NOMO-1 treated with DMSO at 0.1 percent for 48 hours (cell line): ENCODE measurements around the gene BMP7.
"Not testable (repeated sequence)": the region's sequence is repeated elsewhere in the genome, so short reads cannot be mapped to it uniquely, and the experiment has no call there.

Source experiments
- DNase-seq: peaks from one replicate; lab custom pipeline; 2025; ENCODE audit not compliant: unreplicated experiment; lab: John Stamatoyannopoulos, UW

Gene BMP7

GRCh38 chr20:57251344-57251743 lies 15.1 kb downstream of the BMP7 start:
- DNase-seq = no peak

DNA sequence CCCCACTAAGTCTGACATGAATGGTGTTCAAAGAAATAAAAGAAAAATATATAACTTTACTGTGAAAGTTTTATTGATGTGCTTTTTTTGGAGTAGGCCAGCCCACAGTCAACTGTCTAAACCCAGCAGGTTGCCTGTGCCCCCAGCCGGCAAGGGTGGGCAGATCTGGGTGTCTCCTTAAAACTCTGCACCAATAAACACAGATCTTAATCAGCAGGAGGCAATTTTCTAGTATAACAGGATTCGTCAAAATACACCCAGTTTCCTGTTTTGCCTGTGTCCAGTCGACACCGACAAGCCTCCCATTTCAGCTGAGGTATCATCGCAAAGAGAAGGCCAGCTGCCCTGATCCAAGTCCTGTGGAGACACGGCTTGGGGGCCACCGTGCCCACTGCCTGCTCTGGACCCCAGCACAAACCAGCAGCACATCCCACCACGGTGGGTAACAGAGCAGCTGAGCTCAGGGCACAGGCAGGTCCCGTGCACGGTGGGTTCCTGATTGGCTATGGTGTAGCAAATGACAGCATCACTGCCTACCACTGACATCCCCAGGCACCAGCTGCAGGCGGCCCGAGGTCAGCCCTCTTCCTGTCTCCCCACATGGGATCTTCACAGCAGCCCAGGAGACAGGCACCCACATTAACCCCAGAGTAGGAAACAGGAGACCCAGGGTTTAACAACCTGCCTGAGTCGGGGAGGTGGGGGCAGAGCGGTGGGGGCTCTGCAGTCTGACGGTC lies 15.7 kb downstream of the BMP7 start:
- DNase-seq = no peak

DNA sequence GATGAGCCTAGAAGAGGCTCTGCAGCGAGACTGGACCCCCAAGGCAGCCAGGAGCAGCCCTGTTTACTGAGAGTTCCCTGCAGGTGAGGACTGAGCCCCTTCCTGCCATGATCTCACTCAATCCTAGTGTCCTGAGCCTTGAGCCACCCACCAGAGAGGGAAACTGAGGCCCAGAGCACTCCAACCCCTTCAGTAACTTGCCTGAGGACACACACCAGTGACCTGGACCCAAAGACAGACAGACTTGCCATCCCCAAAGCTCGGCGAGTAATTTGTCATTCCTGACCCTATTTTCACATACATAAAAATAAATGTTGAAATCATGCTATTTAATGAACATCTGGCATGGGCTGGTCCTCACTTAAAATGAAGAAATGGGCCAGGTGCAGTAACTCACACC lies 16.7 kb downstream of the BMP7 start:
- DNase-seq = no peak

DNA sequence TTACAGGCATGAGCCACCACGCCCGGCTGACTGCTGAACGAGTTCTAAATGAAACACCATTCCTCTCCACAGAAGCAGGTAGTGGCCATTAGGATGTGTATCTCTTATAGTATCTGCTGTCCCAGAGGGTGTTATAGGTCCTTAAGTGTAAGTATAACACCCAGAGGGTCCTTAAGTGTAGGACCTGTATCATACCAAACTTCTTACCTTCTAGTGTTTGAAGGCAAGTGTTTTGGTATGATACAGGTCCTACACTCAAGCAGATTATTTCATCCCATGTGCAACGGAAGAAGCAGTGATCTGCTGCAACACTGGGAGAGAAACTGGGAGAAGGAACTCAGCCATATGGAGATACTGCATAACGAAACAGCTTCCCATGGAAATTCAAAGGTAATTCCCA lies 17.4 kb downstream of the BMP7 start:
- no peak for DNase-seq

GRCh38 chr20:57248132-57248797 lies 18.2 kb downstream of the BMP7 start:
- DNase-seq = no peak

GRCh38 chr20:57247292-57247965 lies 19.0 kb downstream of the BMP7 start:
- no peak for DNase-seq

DNA sequence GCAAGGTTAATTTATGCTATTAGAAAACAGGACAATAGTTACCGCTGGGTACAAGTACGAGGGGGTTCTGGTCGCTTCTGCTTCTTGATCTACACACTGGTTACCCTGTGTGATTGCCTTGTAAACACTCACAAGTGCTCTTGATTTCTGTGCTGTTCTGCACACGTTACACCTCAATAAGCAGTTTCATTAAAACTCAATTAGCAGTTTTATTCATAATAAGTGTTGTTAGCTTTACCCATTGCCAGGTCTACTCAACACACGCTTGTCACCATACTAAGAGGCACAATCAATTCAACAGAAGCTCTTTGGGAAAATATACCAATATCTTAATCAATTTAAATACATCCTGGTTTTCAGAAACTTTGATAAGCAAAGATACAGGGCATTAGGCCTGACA lies 20.4 kb downstream of the BMP7 start:
- no peak for DNase-seq

GRCh38 chr20:57244627-57245214 lies 21.7 kb downstream of the BMP7 start:
- DNase-seq = no peak

GRCh38 chr20:57244221-57244585 lies 22.2 kb downstream of the BMP7 start:
- DNase-seq = no peak

- no peak for DNase-seq
Measured at GRCh38 chr20:57243480-57244220, 22.8 kb downstream of the BMP7 start.

GRCh38 chr20:57242414-57242813 lies 24.0 kb downstream of the BMP7 start:
- no peak for DNase-seq

DNA sequence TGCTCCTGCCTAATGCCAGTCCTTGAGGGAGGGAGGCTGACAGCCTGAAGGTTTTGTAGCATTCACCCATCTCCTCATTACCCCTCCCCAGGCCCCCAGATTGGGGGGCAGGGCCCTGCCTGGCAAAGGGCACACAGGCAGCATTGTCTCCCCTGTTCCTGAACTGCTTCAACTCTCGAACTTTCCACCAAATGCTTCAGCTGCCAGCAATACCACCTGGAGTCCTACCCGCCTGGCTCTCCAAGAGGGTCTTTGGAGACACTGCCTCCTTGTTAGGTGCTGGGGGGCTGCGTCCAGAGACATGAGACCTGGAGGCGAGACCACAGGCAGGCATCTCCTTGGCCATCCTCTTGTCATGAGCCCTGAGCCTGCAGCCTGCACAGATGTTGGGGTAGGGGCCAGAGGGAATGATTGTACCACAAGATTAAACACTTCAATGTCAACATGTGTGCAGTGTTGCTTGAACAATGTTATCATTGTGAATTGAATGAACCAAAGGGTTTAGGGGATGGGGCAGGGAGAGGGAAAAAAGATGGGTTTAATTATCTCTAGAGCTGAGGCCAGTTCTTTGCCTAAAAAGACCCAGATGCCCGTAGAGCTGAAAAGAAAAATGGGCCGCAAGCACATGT lies 25.0 kb downstream of the BMP7 start:
- DNase-seq = no peak

GRCh38 chr20:57240581-57241362 lies 25.7 kb downstream of the BMP7 start:
- DNase-seq = no peak

- DNase-seq = not testable (repeated sequence)
Measured at GRCh38 chr20:57239725-57240124, 26.7 kb downstream of the BMP7 start.

DNA sequence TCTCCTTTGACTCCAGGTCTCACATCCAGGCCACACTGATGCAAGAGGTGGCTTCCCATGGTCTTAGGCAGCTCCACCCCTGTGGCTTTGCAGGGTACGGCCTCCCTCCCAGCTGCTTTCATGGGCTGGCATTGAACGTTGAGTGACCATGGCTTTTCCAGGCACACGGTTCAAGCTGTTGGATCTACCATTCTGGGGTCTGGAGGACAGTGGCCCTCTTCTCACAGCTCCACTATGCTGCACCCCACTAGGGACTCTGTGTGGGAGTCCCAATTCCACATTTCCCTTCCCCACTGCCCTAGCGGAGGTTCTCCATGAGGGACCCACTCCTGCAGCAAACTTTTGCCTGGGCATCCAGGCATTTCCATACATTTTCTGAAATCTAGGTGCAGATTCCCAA lies 27.1 kb downstream of the BMP7 start:
- DNase-seq = not testable (repeated sequence)

- no peak for DNase-seq
Measured at GRCh38 chr20:57238089-57238488, 28.4 kb downstream of the BMP7 start.

- no peak for DNase-seq
Measured at GRCh38 chr20:57237585-57237953, 28.9 kb downstream of the BMP7 start.

GRCh38 chr20:57236813-57237584 lies 29.4 kb downstream of the BMP7 start:
- DNase-seq = no peak

DNA sequence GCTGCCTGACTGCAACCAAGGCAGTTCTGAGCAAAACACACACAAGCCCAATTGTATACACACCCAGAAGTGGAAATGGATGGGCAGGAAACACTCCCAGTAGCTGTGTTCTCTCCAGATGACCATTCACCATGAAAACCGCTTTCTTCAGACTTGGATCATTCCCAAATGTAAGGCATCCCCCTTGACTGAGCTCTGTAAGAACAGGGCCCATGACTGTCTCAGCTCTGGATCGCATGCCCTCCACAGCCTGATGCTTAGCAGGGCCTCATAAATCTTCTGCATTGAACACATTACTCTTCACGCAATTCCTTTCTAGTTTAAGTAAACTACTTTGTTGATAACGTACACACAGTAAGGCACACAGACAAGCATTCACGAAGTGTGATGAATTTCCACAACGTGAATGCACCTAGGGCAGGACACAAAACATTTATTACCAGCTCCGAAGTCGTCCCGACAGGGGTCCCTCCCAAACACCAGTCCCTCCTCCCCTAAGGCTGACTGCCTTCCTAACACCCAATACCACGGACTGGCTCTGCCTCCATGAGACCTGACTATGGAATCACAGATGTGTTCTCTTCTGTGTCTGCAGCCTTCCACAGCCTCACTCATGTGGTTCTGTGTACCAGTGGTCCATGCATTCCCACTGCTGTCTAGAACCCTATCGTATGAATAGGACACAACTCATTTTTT lies 31.7 kb downstream of the BMP7 start:
- no peak for DNase-seq
